ENCODE results near the gene TRRAP. TPM values are rescaled to one million over a fixed set of nuclear protein-coding genes. Genes with fewer than 3 reads are reported as not detected.

The TRRAP gene
- total and polyA plus RNA-seq, 2 of the 8 experiments (the other 6 are each of a cell fraction or from before 2014, with no cell fraction given) = 21.7 to 48.6 TPM

- H4K5ac ChIP-seq (ENCODE audit: insufficient read length, low read depth, low read length) = no peak overlapping the region
- CTCF ChIA-PET (ENCODE audit: partially characterized antibody) = interaction anchor here (0.7 to 2.4 kb wide), 3 partner anchors 14 to 451 kb away, joined by 3 to 6 read pairs (median 3); no protein-coding TSS in a partner anchor
- H3K79me1 ChIP-seq (ENCODE audit: low read depth, low read length) = no peaks in the 10 kb centered on the region
- H3K79me2 ChIP-seq (ENCODE audit: control insufficient read depth in 1 of 2, insufficient read depth in 2 of 2, low read length in 2 of 2) = no peaks in the 10 kb centered on the region
- no peak overlapping the region for H2BK5ac ChIP-seq (ENCODE audit: low read depth, low read length)
- H3K4me1 ChIP-seq (replicated peaks in 1 of 4; ENCODE audit: control insufficient read depth in 3 of 4, insufficient read depth in 4 of 4, low read length in 3 of 4) = no peaks in the 10 kb centered on the region
- H2BK20ac ChIP-seq (ENCODE audit: low read length) = no peak overlapping the region
- 96% methylated on average over 2 of the region's 2 CpGs; no CpG with 5 or more reads in 1 of the 2 experiments for whole genome bisulfite sequencing, 2 experiments (ENCODE audit: extremely low coverage in 1 of 2, insufficient coverage in 1 of 2, insufficient read length in 1 of 2, insufficient replicate concordance in 2 of 2, low coverage in 1 of 2, low lambda C conversion rate in 2 of 2, missing lambda C conversion rate in 1 of 2)
- POLR2A ChIA-PET (ENCODE audit: partially characterized antibody) = interaction anchor here (1.4 kb wide), 1 partner anchor 14 kb away, joined by 3 read pairs; no protein-coding TSS in a partner anchor
- no peak overlapping the region for H3K14ac ChIP-seq (ENCODE audit: insufficient read length)
- no peak overlapping the region for H3K23ac ChIP-seq (ENCODE audit: insufficient read length)
- H2AK5ac ChIP-seq (ENCODE audit: low read depth, low read length) = no peak overlapping the region
- DNase-seq (ENCODE audit: low read depth in 1 of 2, low spot score in 2 of 2) = no peak
- no peak overlapping the region for H3K18ac ChIP-seq (ENCODE audit: extremely low read depth, low read length)
- no peak overlapping the region for H3K4ac ChIP-seq (replicated peaks; ENCODE audit: insufficient read length, low read depth, low read length)
- H2AFZ ChIP-seq (ENCODE audit: low read length) = no peak overlapping the region
- H4K8ac ChIP-seq (ENCODE audit: extremely low read depth, insufficient read depth, low read length) = no peak overlapping the region
- no peak overlapping the region for H2BK15ac ChIP-seq (ENCODE audit: low read length)
- no peaks in the 10 kb centered on the region for H3K27me3 ChIP-seq (replicated peaks in 1 of 4; ENCODE audit: control insufficient read depth in 3 of 4, extremely low read depth in 1 of 4, insufficient read depth in 3 of 4, low read length in 3 of 4)
- H3K27ac ChIP-seq (ENCODE audit: low read depth, low read length) = no peak overlapping the region
- H3K23me2 ChIP-seq (ENCODE audit: low read depth, low read length) = no peaks in the 10 kb centered on the region
- H3K4me2 ChIP-seq (ENCODE audit: insufficient read depth in 1 of 2, low read depth in 2 of 2, low read length in 2 of 2) = no peak overlapping the region
- H3K56ac ChIP-seq (replicated peaks; ENCODE audit: insufficient read length, low read depth, low read length) = no peak overlapping the region
- no peak overlapping the region for H4K91ac ChIP-seq (replicated peaks; ENCODE audit: insufficient read length, low read length)
- FAIRE-seq = no peak
- no peak overlapping the region for H2BK120ac ChIP-seq (replicated peaks; ENCODE audit: low read depth, low read length)
- peaks cover 17 to 85% (median 69%) of the 10 kb centered on the region in 4 experiments for H3K36me3 ChIP-seq (ENCODE audit: control insufficient read depth in 2 of 4, insufficient read depth in 4 of 4, low read length in 3 of 4)
- no peak overlapping the region for H3K4me3 ChIP-seq (ENCODE audit: extremely low read depth in 1 of 4, insufficient read depth in 2 of 4, low read depth in 3 of 4, low read length in 4 of 4)
- no peak overlapping the region for H2BK12ac ChIP-seq (ENCODE audit: low read depth, low read length)
- H4K20me1 ChIP-seq (replicated peaks in 1 of 2; ENCODE audit: control insufficient read depth in 1 of 2, insufficient read depth in 2 of 2, low read length in 2 of 2) = peaks cover 0 to 2% of the 10 kb centered on the region in 2 experiments
- no peak overlapping the region for H3K9ac ChIP-seq (replicated peaks in 1 of 4; ENCODE audit: extremely low read depth in 1 of 4, low read depth in 3 of 4, low read length in 3 of 4)
- no peaks in the 10 kb centered on the region for H3K9me3 ChIP-seq (ENCODE audit: insufficient read depth in 2 of 2, low read depth in 1 of 2, low read length in 1 of 2)
- TF ChIP-seq CTBP2 (IDR thresholded peaks at IDR 0.05; ENCODE audit: borderline replicate concordance, insufficient read depth, insufficient read length, low read length) (no peak), TEAD4 (IDR thresholded peaks at IDR 0.05; ENCODE audit: low read depth, low read length) (no peak), MAX (IDR thresholded peaks at IDR 0.05) (no peak), CBX5 (IDR thresholded peaks at IDR 0.05; ENCODE audit: low read depth, low read length) (no peak), PHF8 (conservative IDR thresholded peaks at IDR 0.05; ENCODE audit: low read depth, low read length) (no peak), KDM1A (IDR thresholded peaks at IDR 0.05; ENCODE audit: borderline replicate concordance, low read length) (no peak), POLR2AphosphoS5 (IDR thresholded peaks at IDR 0.05; ENCODE audit: low read depth, low read length) (no peak), USF2 (IDR thresholded peaks at IDR 0.05; ENCODE audit: low read length) (no peak), BCL11A (IDR thresholded peaks at IDR 0.05; ENCODE audit: low read depth in 2 of 2, low read length in 2 of 2) (no peak), YY1 (IDR thresholded peaks at IDR 0.05; ENCODE audit: low read depth, low read length) (no peak), ATF3 (IDR thresholded peaks at IDR 0.05; ENCODE audit: insufficient read depth, low read depth, low read length) (no peak), HDAC2 (IDR thresholded peaks at IDR 0.05; ENCODE audit: borderline replicate concordance in 1 of 2, low read depth in 2 of 2, low read length in 2 of 2) (no peak)
Measured at GRCh38 chr7:98935811-98936210, 57.5 kb downstream of the TRRAP start.

Data from H1 (cell line).